C4-2B (cell line): ENCODE results near the gene OPRD1.

Source experiments
- CTCF ChIP-seq: fragments of 450-650 bp; conservative IDR thresholded peaks from 2 replicates; pipeline ENCODE4 v1.5.1; 2017; ENCODE audit warnings: mild to moderate bottlenecking
- ZFX ChIP-seq: fragments of 450-650 bp; IDR thresholded peaks from 2 replicates; pipeline ENCODE4 v1.6.1; 2017

DNA sequence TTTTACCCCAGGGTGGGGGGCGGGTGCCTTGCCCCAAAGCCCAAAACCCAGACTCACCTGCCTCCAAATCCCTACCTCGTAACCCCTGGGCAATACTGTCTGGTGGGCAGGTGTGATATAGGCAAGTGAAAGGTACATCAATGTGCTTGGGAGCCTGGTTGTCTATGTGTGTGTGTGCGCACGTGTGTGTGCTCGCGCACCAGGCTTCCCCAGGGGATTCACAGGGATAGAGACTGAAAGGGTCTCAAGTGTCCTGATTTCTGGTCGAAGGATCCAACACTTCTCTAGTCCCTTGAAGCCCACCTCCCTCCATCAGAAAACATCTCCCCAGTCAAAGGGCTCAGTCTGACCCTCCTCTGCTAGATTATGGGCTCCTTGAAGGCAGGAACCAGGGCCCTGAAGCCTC, 73.5 kb downstream of the OPRD1 start:
- TF ChIP-seq CTCF (no peak), ZFX (no peak)
